NCI-H524 (cell line): ENCODE measurements around the gene MCFD2.
A peak's percentile ranks its signal among the peaks of the same experiment; 100 is the strongest.
"Not testable (repeated sequence)": the region's sequence is repeated elsewhere in the genome, so short reads cannot be mapped to it uniquely, and the experiment has no call there.

ENCODE experiments used
- DNase-seq, 2 experiments: peaks; one replicate each; lab custom pipeline; 2025; lab: John Stamatoyannopoulos, UW

The MCFD2 gene

GRCh38 chr2:46902465-46902864 lies 13.1 kb downstream of the MCFD2 start:
- DNase-seq: no peak

DNA sequence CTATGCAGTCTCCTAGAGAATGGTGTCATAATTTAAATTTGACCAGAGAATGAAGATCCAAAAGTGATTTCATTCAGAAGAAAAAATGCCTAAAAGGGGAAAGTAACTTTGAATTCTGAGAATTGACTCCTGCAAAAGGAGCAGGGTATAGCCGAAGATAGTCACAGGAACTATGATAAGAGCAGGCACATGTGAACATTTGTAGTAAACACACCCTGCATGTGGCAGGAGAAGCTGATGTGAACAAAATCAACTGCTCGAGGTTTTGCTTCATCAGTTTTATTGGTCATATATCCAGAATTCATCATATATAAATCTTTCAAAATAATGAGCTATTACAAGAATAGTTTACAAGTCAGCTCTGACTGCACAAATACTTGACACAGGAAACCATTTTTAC lies 14.0 kb downstream of the MCFD2 start:
- no peak for DNase-seq

- no peak for DNase-seq
Observed at GRCh38 chr2:46900381-46900780, 15.2 kb downstream of the MCFD2 start.

DNA sequence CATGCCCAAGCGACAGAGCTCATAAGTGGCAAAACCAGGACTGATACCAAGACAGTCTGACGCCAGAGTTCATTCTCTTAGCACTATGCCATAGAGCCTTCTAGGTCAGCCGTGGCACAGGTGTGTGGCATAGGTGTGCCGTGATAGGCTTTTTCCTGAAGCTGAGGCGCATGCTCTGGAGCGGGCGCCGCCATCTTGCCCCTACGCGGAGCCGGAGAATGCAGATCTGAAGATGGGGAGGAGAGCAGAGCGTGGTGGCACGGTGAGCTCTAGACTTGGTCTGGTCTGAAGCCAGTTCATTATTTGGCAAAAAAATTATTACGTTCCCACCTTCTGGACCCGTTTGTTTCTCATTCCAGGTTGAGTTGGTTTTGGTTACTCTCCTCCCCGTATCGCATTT lies 16.6 kb downstream of the MCFD2 start:
- no peak for DNase-seq

- DNase-seq: no peak
Observed at GRCh38 chr2:46898024-46898423, 17.6 kb downstream of the MCFD2 start.

GRCh38 chr2:46893269-46893939 lies 22.2 kb downstream of the MCFD2 start:
- DNase-seq: no peak

- no peak for DNase-seq
Observed at GRCh38 chr2:46891956-46892553, 23.6 kb downstream of the MCFD2 start.

GRCh38 chr2:46888421-46888952 lies 27.1 kb downstream of the MCFD2 start:
- DNase-seq: no peak

GRCh38 chr2:46887028-46887885 lies 28.3 kb downstream of the MCFD2 start:
- no peak for DNase-seq

- DNase-seq: no peak
Observed at GRCh38 chr2:46886268-46887027, 29.2 kb downstream of the MCFD2 start.

GRCh38 chr2:46885376-46885775 lies 30.2 kb downstream of the MCFD2 start:
- DNase-seq: no peak

DNA sequence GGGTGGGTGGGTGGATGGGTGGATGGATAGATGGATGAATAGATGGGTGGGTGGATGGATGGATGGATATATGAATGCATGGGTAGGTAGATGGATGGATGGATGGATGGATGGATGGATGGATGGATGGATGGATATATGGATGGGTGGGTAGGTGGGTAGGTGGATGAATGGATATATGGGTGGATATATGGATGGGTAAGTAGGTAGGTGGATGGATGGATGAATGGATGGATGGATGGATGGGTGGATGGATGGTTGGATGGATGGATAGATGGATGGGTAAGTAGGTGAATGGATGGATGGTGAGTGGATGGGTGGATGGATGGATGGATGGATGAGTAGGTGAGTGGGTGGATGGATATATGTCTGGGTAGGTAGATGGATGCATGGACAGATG lies 36.1 kb downstream of the MCFD2 start:
- no peak for DNase-seq

DNA sequence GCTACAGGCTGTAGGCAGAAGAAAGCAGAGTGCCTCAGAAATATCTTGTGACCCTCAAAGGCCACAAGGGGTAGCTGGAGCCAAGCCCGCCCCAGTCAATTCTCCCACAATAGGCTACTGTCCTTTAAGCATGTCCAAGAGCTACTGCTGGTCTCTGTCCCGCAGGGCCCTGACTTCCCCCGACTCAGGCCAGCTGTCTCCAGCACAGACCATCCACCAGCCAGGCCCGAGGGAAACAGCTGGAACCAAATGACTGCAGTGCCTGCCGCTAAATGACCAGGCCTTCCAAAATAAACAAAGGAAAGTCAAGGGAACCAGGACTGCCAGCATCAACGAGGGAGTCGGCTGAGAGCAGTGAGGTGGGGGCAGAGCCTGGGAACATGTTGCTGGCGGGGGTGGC lies 36.7 kb downstream of the MCFD2 start:
- DNase-seq: peak in 1 of 2 experiments; percentile 11

DNA sequence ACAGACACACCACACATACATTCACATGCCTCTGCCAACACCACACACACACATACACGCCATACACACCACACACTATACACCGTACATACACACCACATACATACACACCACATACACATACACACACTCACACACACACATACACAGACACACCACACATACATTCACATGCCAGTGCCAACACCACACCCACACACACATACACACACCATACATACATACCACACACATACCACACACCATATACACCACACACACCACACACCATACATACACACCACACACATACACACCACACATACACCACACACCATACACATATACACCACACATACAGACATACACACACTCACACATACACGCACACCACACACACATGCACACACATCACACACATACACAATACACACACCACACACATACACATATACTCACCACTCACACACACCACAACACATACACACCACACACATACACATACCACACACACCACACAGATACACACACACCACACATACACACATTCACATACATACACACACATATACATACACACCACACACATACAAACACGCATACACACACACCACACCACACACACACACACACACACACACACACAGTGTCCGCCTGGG lies 37.2 kb downstream of the MCFD2 start:
- no peak for DNase-seq

DNA sequence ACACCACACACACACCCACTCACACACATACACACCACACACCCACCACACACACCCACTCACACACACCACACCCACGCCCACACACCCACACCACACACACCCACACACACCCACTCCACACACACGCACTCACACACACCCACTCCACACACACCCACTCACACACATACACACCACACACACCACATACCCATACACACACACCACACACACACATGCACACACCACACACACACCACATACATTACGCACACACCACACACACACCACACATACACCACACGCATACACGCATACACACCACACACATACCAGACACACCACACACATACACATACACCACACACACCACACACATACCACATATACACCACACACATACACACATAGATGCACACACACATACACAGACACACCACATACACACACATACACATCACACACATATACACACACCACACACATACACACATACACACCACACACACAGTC lies 37.9 kb downstream of the MCFD2 start:
- DNase-seq: no peak

- DNase-seq: peak; percentile 57 to 91
Observed at GRCh38 chr2:46876741-46877384, 38.7 kb downstream of the MCFD2 start.

GRCh38 chr2:46875962-46876689 lies 39.5 kb downstream of the MCFD2 start:
- DNase-seq: not testable (repeated sequence)

DNA sequence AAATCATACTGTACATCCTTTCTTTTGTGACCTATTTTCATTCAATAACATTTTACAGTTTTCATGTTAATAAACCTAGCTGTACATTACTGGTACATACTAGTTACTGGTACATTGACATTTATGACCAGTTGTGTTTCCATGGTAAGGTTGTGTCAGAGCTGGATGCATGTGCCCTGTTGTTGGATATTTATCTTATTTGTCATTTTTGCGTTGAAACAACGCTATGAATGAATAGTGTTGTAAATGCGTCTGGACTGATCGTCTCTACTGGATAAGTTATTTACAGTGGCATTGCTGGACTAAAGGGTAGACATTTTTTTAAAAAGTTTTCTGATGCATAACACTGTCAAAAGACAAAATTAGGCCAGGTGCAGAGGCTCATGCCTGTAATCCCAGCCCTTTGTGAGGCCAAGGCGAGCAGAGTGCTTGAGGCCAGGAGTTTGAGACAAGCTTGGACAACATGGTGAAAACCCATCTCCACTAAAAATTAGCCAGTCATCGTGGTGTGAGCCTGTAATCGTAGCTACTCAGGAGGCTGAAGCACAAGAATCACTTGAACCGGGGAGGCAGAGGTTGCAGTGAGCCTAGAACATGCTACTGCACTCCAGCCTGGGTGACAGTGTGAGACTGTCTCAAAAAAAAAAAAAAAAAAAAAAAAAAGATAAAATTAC lies 40.2 kb downstream of the MCFD2 start:
- no peak for DNase-seq

- no peak for DNase-seq
Observed at GRCh38 chr2:46874236-46874929, 41.2 kb downstream of the MCFD2 start.
